Stimulated activated naive B cell treated with anti-CD40 and anti-IgM and Interleukin-4, amounts not matched to agents 10 μg/mL and 1 μg/mL and 100 μg/mL, for 72 hours (primary cell): ENCODE data around the gene OSBPL3.
"Not testable (repeated sequence)": the region's sequence is repeated elsewhere in the genome, so short reads cannot be mapped to it uniquely, and the experiment has no call there.

ENCODE experiments used
- ATAC-seq, 2 donors: fragments of 150-1000 bp; cut with Tn5 transposase; replicated peaks; 2 replicates each; pipeline ENCODE4 v1.10.0; 2021; ENCODE audit warnings: moderate library complexity in 1 of 2
- DNase-seq: peaks from one replicate; pipeline ENCODE4 v3.0.0; 2021
- H3K27ac Mint-ChIP-seq: one replicate; pipeline ENCODE4 v1.8.0; 2022; ENCODE audit warnings: mild to moderate bottlenecking, mixed read lengths
- H3K27me3 Mint-ChIP-seq, 2 donors: one replicate each; pipeline ENCODE4 v1.8.0; 2022; ENCODE audit warnings: mixed read lengths in 2 of 2
- H3K36me3 Mint-ChIP-seq, 2 donors: one replicate each; pipeline ENCODE4 v1.8.0; 2022; ENCODE audit warnings: mixed read lengths in 2 of 2, mild to moderate bottlenecking in 1 of 2
- H3K4me1 Mint-ChIP-seq, 2 donors: one replicate each; pipeline ENCODE4 v1.8.0; 2022; ENCODE audit warnings: mixed read lengths in 2 of 2, mild to moderate bottlenecking in 1 of 2
- H3K4me3 Mint-ChIP-seq, 2 donors: one replicate each; pipeline ENCODE4 v1.8.0; 2022; ENCODE audit warnings: mild to moderate bottlenecking in 2 of 2, mixed read lengths in 2 of 2, moderate library complexity in 1 of 2
- H3K9me3 Mint-ChIP-seq, 2 donors: one replicate each; pipeline ENCODE4 v1.8.0; 2022; ENCODE audit warnings: mixed read lengths in 2 of 2, mild to moderate bottlenecking in 1 of 2

OSBPL3 gene

DNA sequence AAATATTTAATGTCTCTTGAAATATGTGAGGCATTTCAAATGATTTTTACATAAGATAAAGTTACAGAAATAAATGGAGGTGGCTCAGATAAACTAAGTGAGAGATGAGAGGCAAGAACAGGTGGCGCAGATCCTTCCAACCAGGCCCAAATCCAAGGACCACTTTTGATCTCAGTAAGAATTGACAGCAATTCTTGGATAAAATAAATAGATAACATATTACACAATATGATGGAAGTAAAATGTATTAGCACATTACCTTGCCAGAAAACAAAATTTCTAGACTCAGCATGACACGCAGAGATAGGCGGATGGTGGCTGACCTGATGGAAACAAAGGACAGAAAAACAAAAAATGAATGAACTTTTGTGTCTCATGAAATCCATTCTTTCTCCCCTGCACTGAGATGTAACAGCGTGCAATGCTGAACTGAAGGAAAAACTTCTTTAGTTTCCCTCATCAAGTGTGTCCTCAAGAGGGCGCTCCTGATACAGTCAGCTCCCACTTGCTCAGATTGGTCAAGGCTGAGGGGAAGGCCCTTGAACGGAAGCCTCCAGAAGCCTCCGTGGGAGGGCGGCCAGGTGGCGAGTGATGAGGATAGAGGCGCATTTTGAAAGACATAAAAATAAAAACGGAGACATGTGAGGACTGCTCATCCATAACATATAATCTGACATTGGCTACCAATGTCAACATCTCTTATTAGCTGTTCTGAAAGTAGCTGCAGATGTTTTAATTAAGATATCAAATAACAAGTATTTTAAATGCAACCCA is 159.9 kb downstream of the OSBPL3 start:
- Mint-ChIP-seq H3K27ac (peak overlapping the region; percentile 89), H3K4me1 (peaks cover 22 to 30% of the 10 kb centered on the region in 2 donors), H3K9me3 (no peaks in the 10 kb centered on the region), H3K36me3 (peaks cover 37 to 55% of the 10 kb centered on the region in 2 donors), H3K4me3 (peak overlapping the region; percentile 39 to 75), H3K27me3 (no peaks in the 10 kb centered on the region)
- peak; percentile 75 for DNase-seq
- peak; percentile 72 to 79 for ATAC-seq

DNA sequence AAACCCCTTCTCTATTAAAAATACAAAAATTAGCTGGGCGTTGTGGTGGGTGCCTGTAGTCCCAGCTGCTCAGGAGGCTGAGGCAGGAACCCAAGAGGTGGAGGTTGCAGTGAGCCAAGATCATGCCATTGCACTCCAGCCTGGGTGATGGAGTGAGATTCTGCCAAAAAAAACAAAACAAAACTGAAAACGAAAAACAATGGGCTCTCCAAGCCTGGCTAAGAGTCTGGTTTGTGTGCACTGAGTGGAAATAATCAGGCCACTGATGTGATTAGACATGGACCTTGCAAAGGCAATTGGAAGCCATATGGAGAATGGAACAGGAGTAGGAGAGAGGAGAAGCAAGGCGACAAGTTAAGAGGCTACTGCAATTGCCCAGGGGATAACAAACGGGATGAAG is 162.6 kb downstream of the OSBPL3 start:
- DNase-seq, result no peak
- Mint-ChIP-seq H3K27me3 (no peaks in the 10 kb centered on the region), H3K9me3 (no peaks in the 10 kb centered on the region), H3K4me3 (no peak overlapping the region), H3K4me1 (peaks cover 16 to 22% of the 10 kb centered on the region in 2 donors), H3K27ac (no peak overlapping the region), H3K36me3 (peaks cover 44 to 61% of the 10 kb centered on the region in 2 donors)
- ATAC-seq, result no peak

DNA sequence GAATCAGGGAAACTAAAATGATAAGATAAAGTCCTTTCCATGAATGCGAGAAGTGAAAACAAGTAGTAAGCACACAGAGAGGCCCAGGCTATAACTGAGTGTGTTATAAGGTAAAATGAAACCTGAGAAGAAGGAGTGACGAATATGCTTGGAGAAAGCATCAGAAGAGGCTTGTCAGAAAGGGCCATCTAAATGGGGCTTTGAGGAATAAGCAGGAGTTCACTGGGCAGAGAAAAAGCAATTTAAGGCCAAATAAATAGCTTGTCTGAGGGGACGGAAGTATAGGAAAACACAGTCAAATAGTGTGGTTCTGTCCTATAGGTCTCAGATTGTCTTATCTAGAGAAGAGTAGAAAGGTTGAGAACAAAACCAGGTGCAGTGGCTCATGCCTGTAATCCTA is 163.1 kb downstream of the OSBPL3 start:
- H3K4me1 Mint-ChIP-seq, result peaks cover 17 to 19% of the 10 kb centered on the region in 2 donors
- ATAC-seq, result no peak
- no peak overlapping the region for H3K27ac Mint-ChIP-seq
- H3K4me3 Mint-ChIP-seq, result no peak overlapping the region
- DNase-seq, result no peak
- peaks cover 46 to 61% of the 10 kb centered on the region in 2 donors for H3K36me3 Mint-ChIP-seq
- H3K27me3 Mint-ChIP-seq, result no peaks in the 10 kb centered on the region
- no peaks in the 10 kb centered on the region for H3K9me3 Mint-ChIP-seq

DNA sequence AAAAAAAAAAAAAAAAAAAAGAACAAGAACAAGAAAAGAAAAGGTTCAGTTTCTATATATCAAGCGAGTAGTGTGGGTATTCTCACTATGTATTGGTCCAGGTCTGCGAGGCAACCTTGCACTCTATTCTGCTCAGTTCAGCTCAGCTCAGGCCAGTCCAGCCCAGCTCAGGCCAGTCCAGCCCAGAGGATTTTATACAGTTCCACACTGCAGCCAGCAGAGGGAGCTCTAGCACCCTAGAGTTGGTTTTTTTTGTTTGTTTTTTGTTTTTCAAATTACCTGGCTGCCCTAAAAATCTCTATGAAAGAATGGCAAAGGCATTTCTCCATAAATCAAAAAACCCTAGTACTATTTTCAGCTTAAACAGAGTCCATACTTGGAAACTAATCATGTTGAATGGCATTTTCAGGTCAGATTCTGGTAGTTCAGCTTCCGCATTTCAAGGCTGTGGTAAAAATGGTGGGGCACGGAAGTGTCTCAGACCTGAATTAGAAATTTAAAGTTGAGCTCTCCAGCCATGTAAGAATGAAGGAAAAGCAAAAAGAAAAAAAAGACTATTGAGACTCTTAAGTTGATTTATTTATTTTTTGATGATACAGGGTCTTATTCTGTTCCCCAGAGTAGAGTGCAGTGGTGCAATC is 167.6 kb downstream of the OSBPL3 start:
- H3K4me3 Mint-ChIP-seq, result no peak overlapping the region
- no peaks in the 10 kb centered on the region for H3K27me3 Mint-ChIP-seq
- peaks cover 0 to 1% of the 10 kb centered on the region in 2 donors for H3K4me1 Mint-ChIP-seq
- H3K36me3 Mint-ChIP-seq, result peaks cover 57 to 72% of the 10 kb centered on the region in 2 donors
- no peak overlapping the region for H3K27ac Mint-ChIP-seq
- DNase-seq, result no peak
- no peaks in the 10 kb centered on the region for H3K9me3 Mint-ChIP-seq
- ATAC-seq, result peak; percentile 57 to 68

DNA sequence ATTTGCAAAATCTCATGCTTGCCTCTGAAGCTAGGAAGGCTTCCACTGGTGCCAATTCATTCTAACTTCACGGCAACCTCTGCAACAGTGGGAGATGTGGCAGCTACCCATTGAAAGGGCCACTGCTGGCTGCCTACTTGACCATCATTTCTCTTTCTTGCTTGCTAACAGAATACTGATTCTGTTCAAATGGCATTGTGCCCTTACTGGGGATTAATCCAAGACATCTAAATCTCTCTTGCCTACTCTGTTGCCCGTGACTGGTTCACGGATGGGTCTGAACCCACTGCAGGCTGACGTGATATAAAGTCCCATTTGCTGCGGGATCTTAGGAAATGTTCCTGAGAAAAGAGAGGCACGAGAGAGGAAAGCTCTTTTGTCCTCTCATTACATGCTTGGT is 171.5 kb downstream of the OSBPL3 start:
- Mint-ChIP-seq H3K4me3 (no peak overlapping the region), H3K36me3 (peaks cover 36 to 66% of the 10 kb centered on the region in 2 donors), H3K27ac (no peak overlapping the region), H3K9me3 (no peaks in the 10 kb centered on the region), H3K27me3 (no peaks in the 10 kb centered on the region), H3K4me1 (peaks cover 0 to 1% of the 10 kb centered on the region in 2 donors)
- ATAC-seq (no peak), DNase-seq (no peak)

DNA sequence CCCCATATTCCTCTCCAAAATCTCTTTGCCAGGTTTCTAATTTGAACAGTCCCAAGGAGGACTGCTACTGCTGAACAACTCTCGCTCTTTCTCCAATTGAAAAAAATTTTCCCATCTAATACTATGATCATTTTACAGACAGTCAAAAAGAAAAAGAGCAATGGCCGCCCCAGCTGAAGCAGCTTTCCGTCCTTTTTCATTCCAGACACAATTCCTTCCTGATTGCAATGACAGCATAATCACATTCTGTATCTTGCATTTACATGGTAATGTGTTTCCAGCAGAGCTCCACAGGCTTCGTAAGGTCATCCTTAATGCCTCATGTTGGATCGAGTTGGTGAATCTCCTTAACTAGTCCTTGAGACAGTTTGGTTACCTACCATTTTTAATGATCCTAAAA is 177.7 kb downstream of the OSBPL3 start:
- no peak overlapping the region for H3K4me3 Mint-ChIP-seq
- no peak for ATAC-seq
- no peak overlapping the region for H3K27ac Mint-ChIP-seq
- H3K9me3 Mint-ChIP-seq, result no peaks in the 10 kb centered on the region
- H3K4me1 Mint-ChIP-seq, result no peaks in the 10 kb centered on the region
- DNase-seq, result no peak
- H3K27me3 Mint-ChIP-seq, result no peaks in the 10 kb centered on the region
- H3K36me3 Mint-ChIP-seq, result peaks cover 38 to 70% of the 10 kb centered on the region in 2 donors

DNA sequence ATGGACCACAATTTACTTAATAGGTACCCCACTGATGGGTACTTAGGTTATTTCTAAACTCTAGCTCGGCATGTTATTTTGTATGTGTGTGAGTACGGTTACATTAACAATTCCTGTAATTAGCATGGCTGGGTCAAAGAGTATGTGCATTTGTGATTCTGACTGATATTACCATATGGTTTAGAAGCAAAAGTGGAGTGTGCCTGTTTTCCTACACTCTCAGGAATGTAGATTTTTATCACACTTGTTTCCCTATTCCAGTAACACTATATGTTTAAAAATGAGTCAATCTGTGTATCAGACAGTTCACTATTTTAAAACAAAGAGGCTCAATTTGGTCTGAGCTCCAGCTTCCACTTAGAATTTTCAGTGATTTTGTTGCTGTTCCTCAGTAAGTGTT is 178.1 kb downstream of the OSBPL3 start:
- ATAC-seq (no peak), DNase-seq (no peak)
- Mint-ChIP-seq H3K27ac (no peak overlapping the region), H3K27me3 (no peaks in the 10 kb centered on the region), H3K4me1 (no peaks in the 10 kb centered on the region), H3K36me3 (peaks cover 40 to 73% of the 10 kb centered on the region in 2 donors), H3K9me3 (no peaks in the 10 kb centered on the region), H3K4me3 (no peak overlapping the region)

DNA sequence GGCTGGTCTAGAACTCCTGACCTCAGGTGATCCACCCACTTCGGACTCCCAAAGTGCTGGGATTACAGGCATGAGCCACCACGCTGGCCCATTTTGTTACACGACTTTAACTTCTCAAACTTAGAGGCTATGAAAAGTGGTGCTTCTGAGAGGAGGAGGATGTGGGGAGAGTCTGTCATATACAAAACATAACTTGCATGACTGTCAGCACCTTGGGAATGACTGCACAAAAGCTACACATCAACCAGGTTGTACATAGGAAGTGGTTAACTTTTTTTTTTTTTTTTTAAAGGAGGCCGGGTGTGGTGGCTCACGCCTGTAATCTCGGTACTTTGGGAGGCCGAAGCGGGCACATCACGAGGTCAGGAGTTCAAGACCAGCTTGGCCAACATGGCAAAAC is 179.3 kb downstream of the OSBPL3 start:
- Mint-ChIP-seq H3K27me3 (no peaks in the 10 kb centered on the region), H3K4me3 (no peak overlapping the region), H3K36me3 (peaks cover 51 to 72% of the 10 kb centered on the region in 2 donors), H3K9me3 (no peaks in the 10 kb centered on the region), H3K27ac (no peak overlapping the region), H3K4me1 (no peaks in the 10 kb centered on the region)
- ATAC-seq (no peak), DNase-seq (no peak)

DNA sequence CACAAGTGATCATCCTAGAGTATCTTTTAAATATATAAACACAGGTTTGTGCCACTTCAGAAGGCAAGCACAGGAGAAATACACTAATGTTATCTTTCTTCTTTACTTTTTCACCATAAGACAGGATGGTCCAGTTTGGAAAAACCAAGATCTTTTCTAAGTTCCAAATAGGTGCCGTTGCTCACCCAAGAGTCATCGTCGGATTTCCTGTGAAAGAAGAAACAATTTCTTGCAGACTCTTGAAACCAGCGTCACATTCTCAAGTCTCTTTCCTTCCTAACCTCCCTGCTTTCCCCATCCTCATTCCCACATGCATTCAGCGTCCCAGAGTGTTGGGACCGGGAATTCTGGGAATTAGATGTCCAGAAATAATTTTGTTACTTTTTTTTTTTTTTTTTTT is 179.9 kb downstream of the OSBPL3 start:
- ATAC-seq, result no peak
- H3K27ac Mint-ChIP-seq, result no peak overlapping the region
- peaks cover 53 to 78% of the 10 kb centered on the region in 2 donors for H3K36me3 Mint-ChIP-seq
- no peaks in the 10 kb centered on the region for H3K9me3 Mint-ChIP-seq
- no peak overlapping the region for H3K4me3 Mint-ChIP-seq
- no peak for DNase-seq
- H3K4me1 Mint-ChIP-seq, result peaks cover 0 to 2% of the 10 kb centered on the region in 2 donors
- no peaks in the 10 kb centered on the region for H3K27me3 Mint-ChIP-seq

DNA sequence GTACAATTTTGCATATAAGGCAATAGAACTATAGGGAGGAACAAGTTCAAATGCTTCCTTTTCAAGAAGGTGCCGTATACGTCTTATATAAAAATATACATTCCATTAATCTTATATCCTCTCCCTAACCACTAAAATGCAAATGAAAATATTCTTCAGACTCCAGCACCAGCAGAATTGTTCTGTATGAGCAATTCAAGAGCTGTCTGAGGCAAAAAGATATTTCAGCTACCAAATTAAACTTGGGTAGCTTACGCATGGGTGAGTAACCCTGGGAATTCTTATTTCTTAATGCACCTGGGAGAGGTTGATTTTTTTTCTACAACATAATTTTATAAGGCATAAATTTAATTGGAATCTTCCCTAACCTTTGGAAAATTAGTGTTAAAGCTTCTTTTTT is 180.5 kb downstream of the OSBPL3 start:
- Mint-ChIP-seq H3K4me1 (peaks cover 3 to 8% of the 10 kb centered on the region in 2 donors), H3K4me3 (no peak overlapping the region), H3K27me3 (no peaks in the 10 kb centered on the region), H3K9me3 (no peaks in the 10 kb centered on the region), H3K36me3 (peaks cover 58 to 80% of the 10 kb centered on the region in 2 donors), H3K27ac (no peak overlapping the region)
- ATAC-seq (no peak), DNase-seq (no peak)

DNA sequence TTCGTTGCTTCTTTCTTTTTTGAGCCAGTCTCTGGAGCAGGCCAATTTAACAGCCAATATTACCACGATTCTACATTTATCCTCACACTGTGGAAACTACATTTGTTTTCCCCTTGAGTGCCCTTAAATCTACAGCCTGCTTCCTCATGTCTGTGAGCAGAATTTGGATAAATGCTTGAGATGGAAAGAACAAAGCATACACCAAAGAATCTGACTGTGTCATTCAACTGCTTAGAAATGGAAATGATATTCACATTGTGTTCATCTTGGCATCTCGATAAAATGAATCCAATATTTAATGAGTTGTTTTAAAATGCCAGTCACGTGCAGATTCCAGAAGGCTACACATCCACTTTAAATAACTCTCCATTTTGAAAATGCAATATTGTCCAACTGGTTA is 181.7 kb downstream of the OSBPL3 start:
- ATAC-seq (no peak), DNase-seq (no peak)
- Mint-ChIP-seq H3K9me3 (no peaks in the 10 kb centered on the region), H3K4me1 (peaks cover 9 to 17% of the 10 kb centered on the region in 2 donors), H3K4me3 (no peak overlapping the region), H3K27ac (no peak overlapping the region), H3K27me3 (no peaks in the 10 kb centered on the region), H3K36me3 (peaks cover 53 to 69% of the 10 kb centered on the region in 2 donors)

DNA sequence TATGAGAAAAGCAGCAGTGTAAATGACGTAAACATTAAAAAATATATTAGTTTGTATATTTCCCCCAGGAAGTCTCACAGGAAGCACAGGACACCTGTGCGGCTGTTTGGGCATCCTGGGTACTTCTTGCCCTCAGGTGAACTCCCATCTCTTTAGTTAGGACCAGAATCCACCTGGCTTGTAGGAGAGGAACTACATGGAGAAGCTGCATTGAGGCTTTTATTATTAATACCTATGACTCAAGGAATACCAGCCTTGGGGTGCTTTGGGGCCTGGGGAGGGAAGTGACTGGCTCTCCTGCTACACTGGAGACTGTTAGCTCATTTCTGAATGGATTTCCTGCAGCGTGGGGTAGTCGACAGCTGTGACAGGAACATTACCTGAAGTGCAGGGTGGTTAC is 182.7 kb downstream of the OSBPL3 start:
- H3K27me3 Mint-ChIP-seq, result no peaks in the 10 kb centered on the region
- peaks cover 11 to 17% of the 10 kb centered on the region in 2 donors for H3K4me1 Mint-ChIP-seq
- DNase-seq (no peak), ATAC-seq (no peak)
- no peaks in the 10 kb centered on the region for H3K9me3 Mint-ChIP-seq
- H3K4me3 Mint-ChIP-seq, result no peak overlapping the region
- H3K36me3 Mint-ChIP-seq, result peaks cover 47 to 63% of the 10 kb centered on the region in 2 donors
- no peak overlapping the region for H3K27ac Mint-ChIP-seq

DNA sequence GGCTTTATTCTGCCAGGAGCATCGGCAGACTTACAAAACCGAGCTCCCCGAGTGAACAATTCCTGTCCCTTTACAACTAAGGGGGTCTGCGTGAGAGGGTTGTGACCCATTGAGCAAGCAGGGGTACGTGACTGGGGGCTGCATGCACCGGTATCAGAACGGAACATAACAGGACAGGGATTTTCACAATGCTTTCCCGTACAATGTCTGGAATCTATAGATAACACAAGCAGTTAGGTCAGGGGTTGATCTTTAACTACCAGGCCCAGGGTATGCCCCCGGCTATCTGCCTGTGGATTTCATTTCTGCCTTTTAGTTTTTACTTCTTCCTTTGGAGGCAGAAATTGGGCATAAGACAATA is 184.6 kb downstream of the OSBPL3 start:
- peaks cover 43 to 57% of the 10 kb centered on the region in 2 donors for H3K36me3 Mint-ChIP-seq
- H3K9me3 Mint-ChIP-seq, result no peaks in the 10 kb centered on the region
- no peak overlapping the region for H3K27ac Mint-ChIP-seq

DNA sequence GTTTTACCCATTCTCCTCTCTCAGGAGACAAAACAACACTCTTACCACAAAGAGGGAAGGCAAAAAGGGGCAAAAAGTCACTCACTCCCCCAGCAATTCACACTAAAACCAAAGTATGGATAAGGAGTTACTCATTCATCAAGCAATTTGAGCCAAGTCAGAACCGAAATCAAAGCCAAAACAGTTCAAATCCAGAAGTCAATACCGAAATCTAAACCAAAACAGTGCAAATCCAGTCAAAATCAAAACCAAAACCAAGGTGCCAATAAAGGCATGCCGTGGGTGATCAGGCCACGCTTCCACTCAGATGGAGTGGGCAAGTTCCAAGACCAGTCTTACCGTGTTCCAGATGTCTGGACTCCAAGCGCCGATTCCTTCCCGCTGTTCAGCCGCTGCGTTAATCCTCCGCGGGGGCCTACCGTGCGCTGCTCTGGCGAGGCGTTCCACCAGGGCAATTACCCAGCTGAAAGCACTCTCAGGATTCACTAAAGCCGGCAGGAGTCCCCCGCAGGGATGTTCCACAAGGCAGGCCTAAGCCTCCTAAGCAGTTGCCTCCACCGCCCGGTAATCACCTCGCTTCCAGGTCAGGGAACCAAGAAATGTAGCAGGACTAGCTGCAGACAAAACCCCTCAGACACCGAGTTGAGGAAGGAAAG is 185.1 kb downstream of the OSBPL3 start:
- not testable (repeated sequence) for H3K27ac Mint-ChIP-seq, H3K4me3 Mint-ChIP-seq, DNase-seq, H3K27me3 Mint-ChIP-seq, ATAC-seq, H3K9me3 Mint-ChIP-seq
- Mint-ChIP-seq H3K36me3 (peaks cover 42 to 56% of the 10 kb centered on the region in 2 donors), H3K4me1 (peaks cover 12 to 17% of the 10 kb centered on the region in 2 donors)

More for the DNA sequence above, 184.6 kb downstream of the OSBPL3 start:
- ATAC-seq (no peak), DNase-seq (no peak)
- no peak overlapping the region for H3K4me3 Mint-ChIP-seq
- peaks cover 12 to 17% of the 10 kb centered on the region in 2 donors for H3K4me1 Mint-ChIP-seq
- H3K27me3 Mint-ChIP-seq, result no peaks in the 10 kb centered on the region
